Endothelial cell of umbilical vein (primary cell): Measurements from ENCODE around the gene TRIM37. TPM values are rescaled to one million over a fixed set of nuclear protein-coding genes. Genes with fewer than 3 reads are reported as not detected.

ENCODE experiments used
- BruUV-seq: library from RNA; stranded (reverse); fragments of 400-500 nt; replicated peaks from 2 replicates; lab custom pipeline; 2021; lab: Mats Ljungman, UMichigan
- CTCF ChIA-PET: fragments of 300-600, 350-600 bp; sonication (Branson Sonifier 250); formaldehyde crosslinking; loops from one replicate; lab custom pipeline; 2021; ENCODE audit warnings: antibody characterized with exemption, inconsistent platforms; lab: Charles Lee
- POLR2A ChIA-PET: fragments of 300-600, 350-600 bp; sonication (Branson Sonifier 250); formaldehyde crosslinking; loops from one replicate; lab custom pipeline; 2021; ENCODE audit warnings: antibody characterized with exemption, inconsistent platforms; lab: Charles Lee
- DNase-seq: peaks from one replicate; pipeline ENCODE4 v3.0.0-alpha.2; 2011; ENCODE audit warnings: low read depth, low spot score
- FAIRE-seq: peaks from 2 replicates; lab custom pipeline; 2011; peaks lifted over from hg19 to GRCh38; lab: Jason Lieb, UNC
- H2AFZ ChIP-seq: 2 replicates; pipeline ENCODE4 v1.6.0; 2012; ENCODE audit warnings: low read depth, low read length, control low read depth, inconsistent platforms
- H3K27ac ChIP-seq: 2 replicates; pipeline ENCODE4 v1.5.1; 2011; ENCODE audit warnings: low read depth, mild to moderate bottlenecking, control low read depth, low read length, moderate library complexity; ENCODE audit not compliant: insufficient read depth
- H3K27me3 ChIP-seq, 2 experiments: 2 replicates each; pipeline versions ENCODE4 v1.6.0 to v1.6.1; 2011; ENCODE audit warnings: low read length in 2 of 2, mixed read lengths in 1 of 2; ENCODE audit not compliant: control insufficient read depth in 2 of 2, insufficient read depth in 2 of 2
- H3K36me3 ChIP-seq, 2 experiments: 2 replicates in 1 of 2; 3 replicates in 1 of 2; pipeline ENCODE4 v1.5.1; 2011; ENCODE audit warnings: low read length in 2 of 2, mild to moderate bottlenecking in 1 of 2, moderate library complexity in 1 of 2; ENCODE audit not compliant: control insufficient read depth in 2 of 2, insufficient read depth in 2 of 2; ENCODE audit errors: extremely low read depth in 1 of 2
- H3K4me1 ChIP-seq: 3 replicates; pipeline ENCODE4 v1.5.1; 2011; ENCODE audit warnings: mild to moderate bottlenecking, low read length; ENCODE audit not compliant: control insufficient read depth, insufficient read depth; ENCODE audit errors: extremely low read depth
- H3K4me2 ChIP-seq: 2 replicates; pipeline ENCODE4 v1.6.1; 2011; ENCODE audit warnings: low read length, control low read depth, mixed read lengths; ENCODE audit not compliant: insufficient read depth
- H3K4me3 ChIP-seq, 3 experiments: fragments of 200-600 bp in 1 of 3; sonication (generic), shearing (Covaris generic) in 1 of 3; replicated peaks in 1 of 3; 2 replicates each; pipeline ENCODE4 v1.5.1; 2011 to 2016; ENCODE audit warnings: control low read depth in 3 of 3, low read length in 3 of 3, mild to moderate bottlenecking in 2 of 3, inconsistent platforms in 1 of 3, low read depth in 1 of 3, moderate library complexity in 1 of 3; ENCODE audit not compliant: insufficient read depth in 1 of 3
- H3K79me2 ChIP-seq: 2 replicates; pipeline ENCODE4 v1.6.0; 2012; ENCODE audit warnings: low read length, inconsistent platforms; ENCODE audit not compliant: control insufficient read depth, insufficient read depth
- H3K9ac ChIP-seq: replicated peaks from 2 replicates; pipeline ENCODE3; 2011; ENCODE audit warnings: low read length, control low read depth; ENCODE audit not compliant: insufficient read depth; ENCODE audit errors: extremely low read depth
- H3K9me1 ChIP-seq: replicated peaks from 3 replicates; pipeline ENCODE4 v1.6.0; 2011; ENCODE audit warnings: mild to moderate bottlenecking, low read length; ENCODE audit not compliant: control insufficient read depth, insufficient read depth; ENCODE audit errors: extremely low read depth
- H3K9me3 ChIP-seq: replicated peaks from 2 replicates; pipeline ENCODE4 v1.5.1; 2012; ENCODE audit warnings: low read length, inconsistent platforms; ENCODE audit not compliant: control insufficient read depth, insufficient read depth
- H4K20me1 ChIP-seq: replicated peaks from 2 replicates; pipeline ENCODE3; 2011; ENCODE audit warnings: mild to moderate bottlenecking, low read length; ENCODE audit not compliant: control insufficient read depth, insufficient read depth; ENCODE audit errors: extremely low read depth
- CTCF ChIP-seq, 2 donors: IDR thresholded peaks; 1 replicate in 1 of 2; 2 replicates in 1 of 2; pipeline ENCODE4 v1.5.1; 2011; ENCODE audit warnings: low read length in 2 of 2, mild to moderate bottlenecking in 2 of 2, moderate library complexity in 2 of 2, control low read depth in 1 of 2, inconsistent platforms in 1 of 2, low read depth in 1 of 2; ENCODE audit not compliant: insufficient read depth in 1 of 2; ENCODE audit errors: extremely low read depth in 1 of 2
- EZH2 ChIP-seq: IDR thresholded peaks from 2 replicates; pipeline ENCODE4 v1.6.1; 2012; ENCODE audit warnings: borderline replicate concordance, low read depth, mild to moderate bottlenecking, moderate library complexity, low read length, inconsistent platforms; ENCODE audit not compliant: severe bottlenecking
- FOS ChIP-seq: IDR thresholded peaks from 2 replicates; pipeline ENCODE4 v1.6.1; 2011; ENCODE audit warnings: mild to moderate bottlenecking, low read length, moderate library complexity, borderline replicate concordance; ENCODE audit not compliant: insufficient read depth
- GATA2 ChIP-seq: IDR thresholded peaks from 2 replicates; pipeline ENCODE4 v1.7.0; 2011; ENCODE audit warnings: low read depth, mild to moderate bottlenecking, moderate library complexity, mixed read lengths, low read length; ENCODE audit not compliant: insufficient read length, insufficient read depth
- JUN ChIP-seq: IDR thresholded peaks from 2 replicates; pipeline ENCODE4 v1.6.1; 2011; ENCODE audit warnings: borderline replicate concordance, low read depth; ENCODE audit not compliant: insufficient read length, insufficient read depth
- MYC ChIP-seq: IDR thresholded peaks from one replicate; pipeline ENCODE4 v1.6.1; 2011; ENCODE audit warnings: mild to moderate bottlenecking, low read depth, low read length
- POLR2A ChIP-seq: IDR thresholded peaks from 2 replicates; pipeline ENCODE4 v1.6.1; 2012; ENCODE audit warnings: low read depth, mild to moderate bottlenecking, control low read depth, low read length
- POLR2AphosphoS5 ChIP-seq: IDR thresholded peaks from 2 replicates; pipeline ENCODE4 v1.6.1; 2012; ENCODE audit warnings: low read depth, mild to moderate bottlenecking, control low read depth, low read length, moderate library complexity; ENCODE audit not compliant: insufficient read depth
- dilution Hi-C: fragments of 300-500 bp; cut with MboI; formaldehyde crosslinking; loops from one replicate; pipeline ENCODE4 v1.15.0; 2019; ENCODE audit warnings: low sequenced_read_pairs; ENCODE audit not compliant: extremely low pct_ligation_motif_present
- intact Hi-C: fragments of 100-400 bp; cut with micrococcal nuclease; formaldehyde crosslinking; loops from one replicate; pipeline ENCODE4 v1.10.0; 2022
- polyA plus RNA-seq, 4 experiments: library from polyadenylated mRNA; depleted of rRNA in 3 of 4; stranded (reverse) in 3 of 4; unstranded in 1 of 4; fragments of >200 nt; gene quantifications; 2 replicates each; pipeline versions ENCODE4 v1.2.1 to v1.2.3, GENCODE V29; 2011 to 2012; ENCODE audit warnings: missing spikeins in 1 of 4
- total RNA-seq: library from RNA; stranded (reverse); gene quantifications from 2 replicates; pipeline ENCODE4 v1.2.3, GENCODE V29; 2021
- TF ChIP-seq, protein P1 (sequence below): IDR thresholded peaks from 2 replicates; pipeline ENCODE4 v1.6.1; 2011; ENCODE audit not compliant: insufficient read depth, insufficient read length

Gene TRIM37
- total and polyA plus RNA-seq, 2 donors (not counting 3 experiments of a cell fraction or from before 2014, with no cell fraction given) = 18.8 to 41.9 TPM

- TF ChIP-seq EZH2 (no peak), MYC (no peak), JUN (no peak), POLR2A (no peak), GATA2 (no peak), POLR2AphosphoS5 (no peak), CTCF (IDR thresholded peaks at IDR 0.05; ENCODE audit: extremely low read depth in 1 of 2, insufficient read depth in 1 of 2, low read depth in 1 of 2, low read length in 2 of 2) (no peak), FOS (no peak)
- TF ChIP-seq, protein P1, sequence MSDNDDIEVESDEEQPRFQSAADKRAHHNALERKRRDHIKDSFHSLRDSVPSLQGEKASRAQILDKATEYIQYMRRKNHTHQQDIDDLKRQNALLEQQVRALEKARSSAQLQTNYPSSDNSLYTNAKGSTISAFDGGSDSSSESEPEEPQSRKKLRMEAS = no peak
- Histone ChIP-seq H3K27me3 (no peaks in the 10 kb centered on the region), H3K4me2 (no peak overlapping the region), H3K36me3 (peaks cover 16 to 18% of the 10 kb centered on the region in 2 experiments), H4K20me1 (no peaks in the 10 kb centered on the region), H3K9ac (no peak overlapping the region), H3K27ac (no peak overlapping the region), H3K4me1 (peaks cover 4% of the 10 kb centered on the region), H3K9me3 (no peaks in the 10 kb centered on the region), H3K4me3 (no peak overlapping the region), H3K9me1 (no peaks in the 10 kb centered on the region), H2AFZ (no peak overlapping the region), H3K79me2 (no peaks in the 10 kb centered on the region)
- dilution Hi-C loops (no loop called here), intact Hi-C loops (no loop called here)
- CTCF ChIA-PET = interaction anchor here (1.3 kb wide), 1 partner anchor 9 kb away, joined by 3 read pairs; no protein-coding TSS in a partner anchor
- DNase-seq = no peak
- BruUV-seq = no TSS peak
- POLR2A ChIA-PET = no interaction called here
- no peak for FAIRE-seq
Observed at GRCh38 chr17:59047616-59048015, 59.1 kb downstream of the TRIM37 start.
